Large intestine (tissue), 1 donor: ENCODE results near the gene FXYD7. TPM values are rescaled to one million over a fixed set of nuclear protein-coding genes. Genes with fewer than 3 reads are reported as not detected.

ENCODE experiments used
- polyA plus RNA-seq: library from polyadenylated mRNA; unstranded; fragments of 120-200 nt; gene quantifications from one replicate; pipeline ENCODE4 v1.2.1, GENCODE V29; 2013

FXYD7 gene
- polyA plus RNA-seq, 1 donor = 7.6 TPM

Other genes with a start within 250 kb of the FXYD7 start
- gene ZNF30, start 216.4 kb upstream of the FXYD7 start, polyA plus RNA-seq = 7.4 TPM
- gene ZNF792, start 179.0 kb upstream of the FXYD7 start, polyA plus RNA-seq = 5.1 TPM
- gene GRAMD1A, start 142.9 kb upstream of the FXYD7 start, polyA plus RNA-seq = 53.2 TPM
- 0.96 TPM for gene SCN1B, start 112.8 kb upstream of the FXYD7 start, polyA plus RNA-seq
- gene HPN, start 101.5 kb upstream of the FXYD7 start, polyA plus RNA-seq = 309 TPM
- gene FXYD3, start 27.4 kb upstream of the FXYD7 start, polyA plus RNA-seq = 291 TPM
- gene LGI4, start 8.2 kb upstream of the FXYD7 start, polyA plus RNA-seq = 9.4 TPM
- 23.2 TPM for gene FXYD1, start 4.4 kb upstream of the FXYD7 start, polyA plus RNA-seq
- 53.4 TPM for gene FXYD5, start 11.5 kb downstream of the FXYD7 start, polyA plus RNA-seq
- not detected for gene FAM187B, start 85.5 kb downstream of the FXYD7 start, polyA plus RNA-seq
- gene LSR, start 105.7 kb downstream of the FXYD7 start, polyA plus RNA-seq = 99.1 TPM
- 121 TPM for gene USF2, start 125.7 kb downstream of the FXYD7 start, polyA plus RNA-seq
- 1.4 TPM for gene HAMP, start 139.3 kb downstream of the FXYD7 start, polyA plus RNA-seq
- 0.37 TPM for gene MAG, start 148.9 kb downstream of the FXYD7 start, polyA plus RNA-seq
- gene CD22, start 185.9 kb downstream of the FXYD7 start, polyA plus RNA-seq = 2.2 TPM
- 1.8 TPM for gene FFAR1, start 204.6 kb downstream of the FXYD7 start, polyA plus RNA-seq
- gene FFAR3, start 215.2 kb downstream of the FXYD7 start, polyA plus RNA-seq = 0.79 TPM
- gene GPR42, start 227.8 kb downstream of the FXYD7 start, polyA plus RNA-seq = 0.22 TPM